Endothelial cell of umbilical vein (primary cell): ENCODE measurements around the gene PSKH1.

Experiments used
- CTCF ChIP-seq, 2 donors: IDR thresholded peaks; 1 replicate in 1 of 2; 2 replicates in 1 of 2; pipeline ENCODE4 v1.5.1; 2011; ENCODE audit warnings: low read length in 2 of 2, mild to moderate bottlenecking in 2 of 2, moderate library complexity in 2 of 2, control low read depth in 1 of 2, inconsistent platforms in 1 of 2, low read depth in 1 of 2; ENCODE audit not compliant: insufficient read depth in 1 of 2; ENCODE audit errors: extremely low read depth in 1 of 2
- FOS ChIP-seq: IDR thresholded peaks from 2 replicates; pipeline ENCODE4 v1.6.1; 2011; ENCODE audit warnings: mild to moderate bottlenecking, low read length, moderate library complexity, borderline replicate concordance; ENCODE audit not compliant: insufficient read depth
- GATA2 ChIP-seq: IDR thresholded peaks from 2 replicates; pipeline ENCODE4 v1.7.0; 2011; ENCODE audit warnings: low read depth, mild to moderate bottlenecking, moderate library complexity, mixed read lengths, low read length; ENCODE audit not compliant: insufficient read length, insufficient read depth
- MYC ChIP-seq: IDR thresholded peaks from one replicate; pipeline ENCODE4 v1.6.1; 2011; ENCODE audit warnings: mild to moderate bottlenecking, low read depth, low read length

- TF ChIP-seq GATA2 (no peak), MYC (no peak), CTCF (IDR thresholded peaks at IDR 0.05; ENCODE audit: extremely low read depth in 1 of 2, insufficient read depth in 1 of 2, low read depth in 1 of 2, low read length in 2 of 2) (no peak), FOS (no peak)
Measured at GRCh38 chr16:67910158-67910557, 17.1 kb downstream of the PSKH1 start.
